Measurements from ENCODE around the gene CALML6.
"Not testable (repeated sequence)": the region's sequence is repeated elsewhere in the genome, so short reads cannot be mapped to it uniquely, and the experiment has no call there.

CALML6 gene

GRCh38 chr1:1925437-1926345 is 10.6 kb downstream of the CALML6 start:
- no peak for DNase-seq

- DNase-seq = no peak
These were observed 11.3 kb downstream of the CALML6 start for GRCh38 chr1:1926346-1926811.

GRCh38 chr1:1926886-1927660 is 12.0 kb downstream of the CALML6 start:
- no peak for DNase-seq

- DNase-seq = no peak
These were observed 12.7 kb downstream of the CALML6 start for GRCh38 chr1:1927751-1928150.

- DNase-seq = no peak
These were observed 13.4 kb downstream of the CALML6 start for GRCh38 chr1:1928231-1929101.

GRCh38 chr1:1929102-1929638 is 14.1 kb downstream of the CALML6 start:
- DNase-seq = no peak

GRCh38 chr1:1929639-1930545 is 14.8 kb downstream of the CALML6 start:
- DNase-seq = no peak

GRCh38 chr1:1934848-1935247 is 19.8 kb downstream of the CALML6 start:
- not testable (repeated sequence) for DNase-seq

GRCh38 chr1:1937061-1937460 is 22.0 kb downstream of the CALML6 start:
- no peak for DNase-seq

GRCh38 chr1:1937549-1938275 is 22.7 kb downstream of the CALML6 start:
- DNase-seq = no peak

- no peak for DNase-seq
These were observed 23.2 kb downstream of the CALML6 start for GRCh38 chr1:1938276-1938573.

- DNase-seq = no peak
These were observed 23.7 kb downstream of the CALML6 start for GRCh38 chr1:1938613-1939295.

- no peak for DNase-seq
These were observed 24.4 kb downstream of the CALML6 start for GRCh38 chr1:1939296-1940122.

- no peak for DNase-seq
These were observed 25.0 kb downstream of the CALML6 start for GRCh38 chr1:1940123-1940425.

GRCh38 chr1:1941211-1941841 is 26.3 kb downstream of the CALML6 start:
- DNase-seq = no peak

- no peak for DNase-seq
These were observed 27.1 kb downstream of the CALML6 start for GRCh38 chr1:1941868-1942752.

GRCh38 chr1:1942753-1943656 is 27.9 kb downstream of the CALML6 start:
- no peak for DNase-seq

Measured in suppressor macrophage (primary cell).